Hepatocyte (in vitro differentiated cells): ENCODE results near the gene BLOC1S4.

Experiments used
- EZH2phosphoT487 ChIP-seq: fragments of 200-600 bp; sonication (generic); IDR thresholded peaks from one replicate; pipeline ENCODE4 v1.6.1; 2018; ENCODE audit warnings: antibody characterized with exemption, mild to moderate bottlenecking, low read depth, moderate library complexity; ENCODE audit not compliant: unreplicated experiment, severe bottlenecking
- TF ChIP-seq, protein P1 (sequence below): fragments of 200-600 bp; sonication (generic); IDR thresholded peaks from 2 replicates; pipeline ENCODE4 v1.5.1; 2016; ENCODE audit warnings: antibody characterized with exemption, mild to moderate bottlenecking; ENCODE audit not compliant: poor library complexity

- TF ChIP-seq, protein P1, sequence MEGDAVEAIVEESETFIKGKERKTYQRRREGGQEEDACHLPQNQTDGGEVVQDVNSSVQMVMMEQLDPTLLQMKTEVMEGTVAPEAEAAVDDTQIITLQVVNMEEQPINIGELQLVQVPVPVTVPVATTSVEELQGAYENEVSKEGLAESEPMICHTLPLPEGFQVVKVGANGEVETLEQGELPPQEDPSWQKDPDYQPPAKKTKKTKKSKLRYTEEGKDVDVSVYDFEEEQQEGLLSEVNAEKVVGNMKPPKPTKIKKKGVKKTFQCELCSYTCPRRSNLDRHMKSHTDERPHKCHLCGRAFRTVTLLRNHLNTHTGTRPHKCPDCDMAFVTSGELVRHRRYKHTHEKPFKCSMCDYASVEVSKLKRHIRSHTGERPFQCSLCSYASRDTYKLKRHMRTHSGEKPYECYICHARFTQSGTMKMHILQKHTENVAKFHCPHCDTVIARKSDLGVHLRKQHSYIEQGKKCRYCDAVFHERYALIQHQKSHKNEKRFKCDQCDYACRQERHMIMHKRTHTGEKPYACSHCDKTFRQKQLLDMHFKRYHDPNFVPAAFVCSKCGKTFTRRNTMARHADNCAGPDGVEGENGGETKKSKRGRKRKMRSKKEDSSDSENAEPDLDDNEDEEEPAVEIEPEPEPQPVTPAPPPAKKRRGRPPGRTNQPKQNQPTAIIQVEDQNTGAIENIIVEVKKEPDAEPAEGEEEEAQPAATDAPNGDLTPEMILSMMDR: no peak
- TF ChIP-seq EZH2phosphoT487: no peak
These were observed 3.1 kb downstream of the BLOC1S4 start for GRCh38 chr4:6718932-6719610.
